ENCODE measurements around the gene BORCS6. TPM values are rescaled to one million over a fixed set of nuclear protein-coding genes. Genes with fewer than 3 reads are reported as not detected.
"Not testable (repeated sequence)": the region's sequence is repeated elsewhere in the genome, so short reads cannot be mapped to it uniquely, and the experiment has no call there.

The BORCS6 gene
- total RNA-seq, 1 donor from 2014 or later, result 0.71 TPM

DNA sequence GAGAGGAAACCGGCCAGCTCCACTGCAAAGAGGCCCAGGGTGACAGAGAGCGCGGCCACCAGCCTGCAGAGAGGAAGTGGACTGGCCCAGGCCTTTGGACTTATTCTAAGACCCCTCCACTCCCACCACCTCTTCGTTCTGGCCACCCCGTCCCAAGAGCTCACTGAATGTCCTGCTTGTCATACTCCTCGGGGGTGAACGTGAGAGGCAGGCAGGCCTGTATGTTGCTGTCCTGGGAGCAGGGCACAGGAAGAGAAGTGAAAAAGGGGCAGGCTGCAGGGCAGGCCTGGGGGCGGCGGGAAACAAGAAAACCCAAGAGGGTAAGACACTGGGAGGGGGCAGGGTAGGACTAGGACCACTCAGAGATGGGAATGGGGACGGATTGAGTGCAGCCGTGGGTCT is 14.2 kb downstream of the BORCS6 start:
- Histone ChIP-seq H3K4me3 (peak overlapping the region; percentile 57), H3F3A (ENCODE audit: low read depth) (peaks cover 53% of the 10 kb centered on the region), H3K9ac (peak overlapping the region; percentile 3), H3K27me3 (no peaks in the 10 kb centered on the region), H3K4me2 (peak overlapping the region; percentile 84), H3K27ac (no peak overlapping the region), H4K20me1 (ENCODE audit: low read depth) (no peaks in the 10 kb centered on the region), H3K36me3 (no peaks in the 10 kb centered on the region), H2AFZ (replicated peaks) (peak overlapping the region; percentile 55), H3K4me1 (peaks cover 18% of the 10 kb centered on the region), H3K79me2 (ENCODE audit: low read depth) (no peaks in the 10 kb centered on the region), H3K9me3 (ENCODE audit: low read depth) (no peaks in the 10 kb centered on the region)
- Mint-ChIP-seq H3K27me3 (ENCODE audit: insufficient read depth, low read depth) (peaks cover 2% of the 10 kb centered on the region), H3K27ac (peak overlapping the region; percentile 83), H3K4me1 (peaks cover 50% of the 10 kb centered on the region), H3K4me3 (peak overlapping the region; percentile 91), H3K9me3 (no peaks in the 10 kb centered on the region), H3K36me3 (no peaks in the 10 kb centered on the region)
- DNase-seq (ENCODE audit: low spot score), result no peak
- TF ChIP-seq EZH2 (IDR thresholded peaks at IDR 0.05) (no peak), EZH2phosphoT487 (IDR thresholded peaks at IDR 0.05) (no peak)
- TF ChIP-seq, protein P1, sequence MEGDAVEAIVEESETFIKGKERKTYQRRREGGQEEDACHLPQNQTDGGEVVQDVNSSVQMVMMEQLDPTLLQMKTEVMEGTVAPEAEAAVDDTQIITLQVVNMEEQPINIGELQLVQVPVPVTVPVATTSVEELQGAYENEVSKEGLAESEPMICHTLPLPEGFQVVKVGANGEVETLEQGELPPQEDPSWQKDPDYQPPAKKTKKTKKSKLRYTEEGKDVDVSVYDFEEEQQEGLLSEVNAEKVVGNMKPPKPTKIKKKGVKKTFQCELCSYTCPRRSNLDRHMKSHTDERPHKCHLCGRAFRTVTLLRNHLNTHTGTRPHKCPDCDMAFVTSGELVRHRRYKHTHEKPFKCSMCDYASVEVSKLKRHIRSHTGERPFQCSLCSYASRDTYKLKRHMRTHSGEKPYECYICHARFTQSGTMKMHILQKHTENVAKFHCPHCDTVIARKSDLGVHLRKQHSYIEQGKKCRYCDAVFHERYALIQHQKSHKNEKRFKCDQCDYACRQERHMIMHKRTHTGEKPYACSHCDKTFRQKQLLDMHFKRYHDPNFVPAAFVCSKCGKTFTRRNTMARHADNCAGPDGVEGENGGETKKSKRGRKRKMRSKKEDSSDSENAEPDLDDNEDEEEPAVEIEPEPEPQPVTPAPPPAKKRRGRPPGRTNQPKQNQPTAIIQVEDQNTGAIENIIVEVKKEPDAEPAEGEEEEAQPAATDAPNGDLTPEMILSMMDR (IDR thresholded peaks at IDR 0.05), result no peak

DNA sequence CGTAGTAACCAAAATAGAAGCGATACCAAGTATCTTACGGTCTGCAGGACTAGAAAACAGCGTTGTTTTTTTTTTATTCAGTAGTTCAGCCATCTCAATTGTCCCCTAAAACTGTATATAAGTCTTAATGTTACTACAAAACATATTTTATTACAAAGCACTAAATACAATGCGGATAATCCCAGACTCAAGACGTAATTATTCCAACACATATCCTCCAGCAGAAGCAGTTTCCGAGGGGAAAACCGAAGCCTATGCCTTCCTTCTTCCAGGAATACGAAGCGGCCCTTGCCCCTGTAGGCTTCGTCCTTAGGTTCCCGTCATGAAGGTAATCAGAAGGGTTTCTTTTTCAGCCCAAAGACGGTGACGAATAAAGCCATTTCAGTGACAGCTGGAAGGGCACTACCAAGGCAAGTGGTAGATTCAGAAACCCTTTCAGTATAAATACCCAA is 16.1 kb downstream of the BORCS6 start:
- H3K27me3 Mint-ChIP-seq (ENCODE audit: insufficient read depth, low read depth), result peaks cover 2% of the 10 kb centered on the region
- H3K4me1 Mint-ChIP-seq, result peaks cover 50% of the 10 kb centered on the region
- H3K36me3 Mint-ChIP-seq, result no peaks in the 10 kb centered on the region
- no peaks in the 10 kb centered on the region for H4K20me1 ChIP-seq (ENCODE audit: low read depth)
- H3K4me1 ChIP-seq, result peaks cover 18% of the 10 kb centered on the region
- no peaks in the 10 kb centered on the region for H3K9me3 Mint-ChIP-seq
- no peaks in the 10 kb centered on the region for H3K79me2 ChIP-seq (ENCODE audit: low read depth)
- H3K36me3 ChIP-seq, result no peaks in the 10 kb centered on the region
- H3K27me3 ChIP-seq, result no peaks in the 10 kb centered on the region
- peak; percentile 65 for DNase-seq (ENCODE audit: low spot score)
- H3K9ac ChIP-seq, result peak overlapping the region; percentile 90
- TF ChIP-seq EZH2phosphoT487 (IDR thresholded peaks at IDR 0.05) (peak; percentile 5), EZH2 (IDR thresholded peaks at IDR 0.05) (no peak)
- H3K4me3 ChIP-seq, result peak overlapping the region; percentile 59
- H3K4me3 Mint-ChIP-seq, result peak overlapping the region; percentile 91
- H3K27ac Mint-ChIP-seq, result peak overlapping the region; percentile 100
- no peaks in the 10 kb centered on the region for H3K9me3 ChIP-seq (ENCODE audit: low read depth)
- peak overlapping the region; percentile 79 for H3K4me2 ChIP-seq
- peak overlapping the region; percentile 98 for H3K27ac ChIP-seq
- H3F3A ChIP-seq (ENCODE audit: low read depth), result peaks cover 53% of the 10 kb centered on the region
- H2AFZ ChIP-seq (replicated peaks), result peak overlapping the region; percentile 30

DNA sequence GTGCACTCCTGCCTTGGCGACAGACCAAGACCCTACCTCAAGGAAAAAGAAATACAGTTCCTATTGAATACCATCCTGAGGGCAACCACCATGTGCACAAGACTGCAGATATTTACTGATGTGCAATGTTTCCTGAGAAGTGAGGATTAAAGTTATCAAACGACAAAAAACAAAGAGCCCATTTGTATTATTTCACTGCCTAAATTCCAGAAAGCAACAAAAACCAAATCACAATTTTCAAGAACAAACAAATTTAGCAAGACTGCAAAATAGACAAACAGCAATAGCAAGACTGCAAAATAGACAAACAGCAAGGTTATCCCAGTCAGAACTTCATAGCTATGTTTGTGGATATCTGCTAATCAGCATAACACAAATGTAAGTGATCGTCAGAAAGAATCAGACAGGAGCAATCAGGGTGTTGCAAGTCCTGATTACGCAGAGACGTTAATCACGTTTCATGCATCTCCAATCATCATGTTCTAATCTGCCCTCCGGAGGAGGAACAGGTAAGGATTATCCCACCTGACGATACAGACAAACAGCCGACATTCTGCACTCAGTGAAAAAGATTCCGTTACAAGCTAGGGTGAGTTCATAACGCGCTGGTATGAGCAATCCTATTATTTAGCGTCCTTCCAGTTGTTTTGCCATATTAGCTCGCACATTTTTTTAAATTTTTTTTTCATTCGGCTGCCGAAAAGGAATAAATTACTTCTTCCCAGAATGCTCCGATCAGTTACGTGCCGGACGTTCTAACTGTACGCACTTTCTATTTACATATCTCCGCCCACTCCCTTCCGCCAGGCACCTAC is 16.7 kb downstream of the BORCS6 start:
- H3K4me1 Mint-ChIP-seq, result peaks cover 54% of the 10 kb centered on the region
- H3K36me3 Mint-ChIP-seq, result no peaks in the 10 kb centered on the region
- H2AFZ ChIP-seq (replicated peaks), result peak overlapping the region; percentile 30
- peaks cover 53% of the 10 kb centered on the region for H3F3A ChIP-seq (ENCODE audit: low read depth)
- peak overlapping the region; percentile 59 for H3K4me3 ChIP-seq
- H3K9ac ChIP-seq, result peak overlapping the region; percentile 90
- H3K27ac Mint-ChIP-seq, result peak overlapping the region; percentile 100
- H3K36me3 ChIP-seq, result no peaks in the 10 kb centered on the region
- peak; percentile 90 for DNase-seq (ENCODE audit: low spot score)
- no peaks in the 10 kb centered on the region for H4K20me1 ChIP-seq (ENCODE audit: low read depth)
- H3K9me3 Mint-ChIP-seq, result no peaks in the 10 kb centered on the region
- H3K4me2 ChIP-seq, result peak overlapping the region; percentile 79
- no peaks in the 10 kb centered on the region for H3K27me3 ChIP-seq
- peak overlapping the region; percentile 91 for H3K4me3 Mint-ChIP-seq
- H3K27ac ChIP-seq, result peak overlapping the region; percentile 98
- H3K79me2 ChIP-seq (ENCODE audit: low read depth), result no peaks in the 10 kb centered on the region
- peaks cover 2% of the 10 kb centered on the region for H3K27me3 Mint-ChIP-seq (ENCODE audit: insufficient read depth, low read depth)
- no peaks in the 10 kb centered on the region for H3K9me3 ChIP-seq (ENCODE audit: low read depth)
- H3K4me1 ChIP-seq, result peaks cover 18% of the 10 kb centered on the region
- TF ChIP-seq EZH2phosphoT487 (IDR thresholded peaks at IDR 0.05), result peak; percentile 3
- TF ChIP-seq, protein P1 (IDR thresholded peaks at IDR 0.05), result no peak

DNA sequence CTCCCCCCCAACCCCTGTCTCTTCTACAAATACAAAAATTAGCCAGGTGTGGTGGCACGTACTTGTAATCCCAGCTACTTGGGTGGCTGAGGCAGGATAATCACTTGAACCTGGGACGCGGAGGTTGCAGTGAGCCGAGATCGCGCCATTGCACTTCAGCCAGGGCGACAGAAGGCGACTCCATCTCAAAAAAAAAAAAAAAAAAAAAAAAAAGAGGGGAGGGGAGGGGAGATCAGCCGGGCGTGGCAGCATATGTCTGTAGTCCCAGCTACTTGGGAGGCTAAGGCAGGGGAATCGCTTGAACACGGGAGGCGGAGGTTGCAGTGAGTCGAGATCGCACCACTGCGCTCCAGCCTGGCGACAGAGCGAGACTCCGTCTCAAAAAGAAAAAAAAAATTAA is 19.8 kb downstream of the BORCS6 start:
- H3K4me3 ChIP-seq, result not testable (repeated sequence)

More for the DNA sequence above, 19.8 kb downstream of the BORCS6 start:
- not testable (repeated sequence) for H3K4me3 Mint-ChIP-seq; H3K27me3 Mint-ChIP-seq (ENCODE audit: insufficient read depth, low read depth); H3K27ac ChIP-seq; H3K9me3 ChIP-seq (ENCODE audit: low read depth); H3K9ac ChIP-seq; H3K36me3 Mint-ChIP-seq; H3K36me3 ChIP-seq; H2AFZ ChIP-seq (replicated peaks); DNase-seq (ENCODE audit: low spot score); H3K79me2 ChIP-seq (ENCODE audit: low read depth); H3K27ac Mint-ChIP-seq; H3K4me2 ChIP-seq; H4K20me1 ChIP-seq (ENCODE audit: low read depth); H3K27me3 ChIP-seq; H3K9me3 Mint-ChIP-seq
- peaks cover 12% of the 10 kb centered on the region for H3K4me1 ChIP-seq
- H3F3A ChIP-seq (ENCODE audit: low read depth), result peaks cover 37% of the 10 kb centered on the region
- peaks cover 41% of the 10 kb centered on the region for H3K4me1 Mint-ChIP-seq

Measured in neural progenitor cell (in vitro differentiated cells).